Right cardiac atrium (tissue), 5 donors: Measurements from ENCODE around the gene NOL4L. TPM values are rescaled to one million over a fixed set of nuclear protein-coding genes. Genes with fewer than 3 reads are reported as not detected.

Experiments used
- ATAC-seq, 2 donors: fragments of 200-7000 bp; cut with Tn5 transposase; one replicate each; pipeline versions ENCODE4 v1.8.0 to v1.9.1; 2020; ENCODE audit warnings: moderate library complexity in 2 of 2, mild to moderate bottlenecking in 1 of 2
- DNase-seq, 3 donors: peaks; one replicate each; pipeline ENCODE4 v3.0.0-alpha.2; 2020
- H3K27ac ChIP-seq: one replicate; pipeline ENCODE4 v1.5.1; 2013; ENCODE audit warnings: mild to moderate bottlenecking, low read length, control low read depth, moderate library complexity
- H3K27me3 ChIP-seq: one replicate; pipeline ENCODE4 v1.6.1; 2013; ENCODE audit not compliant: control insufficient read depth, insufficient read depth
- H3K4me1 ChIP-seq: one replicate; pipeline ENCODE4 v1.6.1; 2013; ENCODE audit warnings: low read length; ENCODE audit not compliant: control insufficient read depth, insufficient read depth
- H3K4me3 ChIP-seq: one replicate; pipeline ENCODE4 v1.5.1; 2013; ENCODE audit warnings: low read length, control low read depth
- H3K9me3 ChIP-seq: one replicate; pipeline ENCODE4 v1.6.1; 2013; ENCODE audit warnings: low read length; ENCODE audit not compliant: control insufficient read depth
- WGBS: extraction: QIAGEN DNeasy Blood & Tissue Kit; methylation state at CpG from one replicate; pipeline ENCODE4 v1.1.7; 2013; 5-methylcytosine and 5-hydroxymethylcytosine counted together
- intact Hi-C, 4 donors: fragments of 100-400 bp; cut with DNase I; formaldehyde crosslinking; loops; one replicate each; pipeline versions ENCODE4 v1.11.0 to v1.14.0; 2022 to 2023
- polyA plus RNA-seq: library from polyadenylated mRNA; stranded (reverse); fragments of 200-250 nt; gene quantifications from one replicate; pipeline ENCODE4 v1.2.3, GENCODE V29; 2013
- total RNA-seq, 4 donors: library from RNA; stranded (reverse); fragmentation: NEBNext Ultra II Directional; extraction: Animal tissue kit (Norgen Biotek cat#: 25700); gene quantifications; one replicate each; pipeline ENCODE4 v1.2.1, GENCODE V29; 2021
- donor health status: healthy with polysubstance abuse.
- donor health status: DM: no; HTN: yes; CAD: no.
- donor health status: DM: no; HTN: no; CAD: no.
- donor health status: DM: no; HTN: yes; CAD: no; lungs with severe emphysema.
- donor health status: DM: yes; HTN: yes; CAD: no.

Gene NOL4L
- total and polyA plus RNA-seq, 5 donors = 6.5 to 10.9 (median 8.3) TPM

- ATAC-seq (peak; percentile 72), DNase-seq (peak; percentile 67 to 85 (median 84))
- H3K27me3 ChIP-seq = no peaks in the 10 kb centered on the region
- 17% methylated on average over 15 of the region's 15 CpGs for WGBS
- no peak overlapping the region for H3K4me3 ChIP-seq
- intact Hi-C loops = loop anchor here (1.0 to 10.0 kb wide), 5 partner anchors 63 to 133 kb away; partner anchors contain the start of gene NOL4L (in 1 of the 4)
- H3K4me1 ChIP-seq = peaks cover 2% of the 10 kb centered on the region
- H3K27ac ChIP-seq = no peak overlapping the region
- H3K9me3 ChIP-seq = no peaks in the 10 kb centered on the region
Measured at GRCh38 chr20:32521780-32522525, 63.2 kb downstream of the NOL4L start.

GRCh38 chr20:32520927-32521203 is 64.3 kb downstream of the NOL4L start:
- DNase-seq (no peak), ATAC-seq (no peak)
- WGBS = 89% methylated on average over 3 of the region's 3 CpGs
- Histone ChIP-seq H3K27ac (no peak overlapping the region), H3K27me3 (no peaks in the 10 kb centered on the region), H3K4me3 (no peak overlapping the region), H3K4me1 (peaks cover 5% of the 10 kb centered on the region), H3K9me3 (no peaks in the 10 kb centered on the region)
- intact Hi-C loops = loop anchor here (2.0 to 10.0 kb wide), 4 partner anchors 64 to 134 kb away; partner anchors contain the start of gene NOL4L (in 1 of the 4)

- no peak for DNase-seq
- WGBS = 92% methylated on average over 11 of the region's 11 CpGs
- ATAC-seq = no peak
- Histone ChIP-seq H3K27me3 (no peaks in the 10 kb centered on the region), H3K27ac (no peak overlapping the region), H3K9me3 (no peaks in the 10 kb centered on the region), H3K4me3 (no peak overlapping the region), H3K4me1 (peaks cover 5% of the 10 kb centered on the region)
- intact Hi-C loops = no loop called here
Measured at GRCh38 chr20:32519381-32519730, 65.8 kb downstream of the NOL4L start.

- H3K27ac ChIP-seq = no peak overlapping the region
- peak; percentile 15 to 63 for ATAC-seq
- peaks cover 5% of the 10 kb centered on the region for H3K4me1 ChIP-seq
- DNase-seq = peak in 1 of 3 donors; percentile 56
- H3K27me3 ChIP-seq = no peaks in the 10 kb centered on the region
- intact Hi-C loops = no loop called here
- WGBS = 61% methylated on average over 14 of the region's 14 CpGs
- H3K4me3 ChIP-seq = no peak overlapping the region
- H3K9me3 ChIP-seq = no peaks in the 10 kb centered on the region
Measured at GRCh38 chr20:32518593-32519380, 66.3 kb downstream of the NOL4L start.

- Histone ChIP-seq H3K4me1 (peaks cover 5% of the 10 kb centered on the region), H3K27ac (peak overlapping the region; percentile 7), H3K27me3 (no peaks in the 10 kb centered on the region), H3K4me3 (no peak overlapping the region), H3K9me3 (no peaks in the 10 kb centered on the region)
- 74% methylated on average over 15 of the region's 15 CpGs for WGBS
- DNase-seq = no peak
- peak in 1 of 2 donors; percentile 2 for ATAC-seq
- intact Hi-C loops = no loop called here
Measured at GRCh38 chr20:32517914-32518592, 67.1 kb downstream of the NOL4L start.

- intact Hi-C loops = no loop called here
Measured at GRCh38 chr20:32517518-32517873, 67.6 kb downstream of the NOL4L start.

GRCh38 chr20:32516583-32517517 is 68.3 kb downstream of the NOL4L start:
- peak; percentile 52 to 58 for ATAC-seq
- 51% methylated on average over 10 of the region's 10 CpGs for WGBS
- H3K27me3 ChIP-seq = no peaks in the 10 kb centered on the region
- H3K9me3 ChIP-seq = no peaks in the 10 kb centered on the region
- intact Hi-C loops = no loop called here
- no peak overlapping the region for H3K4me3 ChIP-seq
- H3K4me1 ChIP-seq = peaks cover 5% of the 10 kb centered on the region
- peak overlapping the region; percentile 36 for H3K27ac ChIP-seq
- peak in 1 of 3 donors; percentile 57 for DNase-seq

More at GRCh38 chr20:32517518-32517873, 67.6 kb downstream of the NOL4L start:
- Histone ChIP-seq H3K9me3 (no peaks in the 10 kb centered on the region), H3K4me1 (peaks cover 5% of the 10 kb centered on the region), H3K27me3 (no peaks in the 10 kb centered on the region), H3K4me3 (no peak overlapping the region), H3K27ac (no peak overlapping the region)
- ATAC-seq (peak in 1 of 2 donors; percentile 3), DNase-seq (no peak)
- 82% methylated on average over 6 of the region's 6 CpGs for WGBS

- 86% methylated on average over 10 of the region's 10 CpGs for WGBS
Measured at GRCh38 chr20:32515631-32516101, 69.5 kb downstream of the NOL4L start.

GRCh38 chr20:32514760-32515159 is 70.4 kb downstream of the NOL4L start:
- Histone ChIP-seq H3K27me3 (no peaks in the 10 kb centered on the region), H3K27ac (no peak overlapping the region), H3K9me3 (no peaks in the 10 kb centered on the region), H3K4me3 (no peak overlapping the region), H3K4me1 (peaks cover 10% of the 10 kb centered on the region)
- DNase-seq (no peak), ATAC-seq (no peak)
- 92% methylated on average over 12 of the region's 12 CpGs for WGBS
- intact Hi-C loops = no loop called here

More at GRCh38 chr20:32515631-32516101, 69.5 kb downstream of the NOL4L start:
- H3K9me3 ChIP-seq = no peaks in the 10 kb centered on the region
- no peak for DNase-seq
- H3K4me3 ChIP-seq = no peak overlapping the region
- ATAC-seq = no peak
- intact Hi-C loops = no loop called here
- H3K27ac ChIP-seq = no peak overlapping the region
- H3K27me3 ChIP-seq = no peaks in the 10 kb centered on the region
- peaks cover 8% of the 10 kb centered on the region for H3K4me1 ChIP-seq
